Measurements from ENCODE around the gene DRG1.
"Not testable (repeated sequence)": the region's sequence is repeated elsewhere in the genome, so short reads cannot be mapped to it uniquely, and the experiment has no call there.

The DRG1 gene

DNA sequence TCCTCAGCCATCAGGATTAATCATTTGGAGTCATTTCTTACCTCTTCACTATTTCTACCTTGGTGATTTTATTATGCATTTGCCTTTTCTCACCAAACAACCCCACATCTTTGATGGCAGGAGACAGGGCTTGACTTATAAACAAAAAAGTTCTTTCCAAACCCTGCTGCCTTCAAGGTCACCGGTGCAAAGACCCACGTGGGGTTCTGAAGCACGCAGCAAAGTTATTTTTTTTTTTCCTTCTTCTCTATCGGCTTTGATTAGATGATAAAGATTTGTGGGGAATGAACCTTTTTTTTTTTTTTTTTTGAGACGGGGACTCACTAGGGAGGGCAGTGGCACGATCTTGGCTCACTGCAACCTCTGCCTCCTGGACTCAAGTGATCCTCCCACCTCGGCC, 44.1 kb downstream of the DRG1 start:
- no peak for DNase-seq

- no peak for DNase-seq
Observed at GRCh38 chr22:31445642-31446041, 46.2 kb downstream of the DRG1 start.

- no peak for DNase-seq
Observed at GRCh38 chr22:31446208-31446607, 46.8 kb downstream of the DRG1 start.

DNA sequence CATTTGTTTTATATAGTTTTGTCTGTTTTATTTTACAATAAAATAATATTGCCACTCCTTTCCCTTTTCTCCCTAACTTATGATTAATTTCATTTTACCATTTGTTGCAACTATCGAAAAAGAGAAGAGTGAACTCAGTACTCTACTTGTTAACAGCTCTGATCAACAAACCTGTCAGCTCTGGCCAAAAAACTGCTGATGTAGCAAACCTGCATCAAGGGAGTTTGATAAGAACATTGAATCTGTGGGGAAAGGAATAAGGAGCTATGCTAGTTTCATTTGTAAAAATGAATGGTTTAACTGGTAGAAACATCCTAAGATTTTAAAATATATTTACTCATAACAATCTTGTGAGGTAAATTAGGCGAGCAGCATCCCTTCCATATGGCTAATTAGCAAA, 47.4 kb downstream of the DRG1 start:
- no peak for DNase-seq

GRCh38 chr22:31447337-31447736, 47.9 kb downstream of the DRG1 start:
- no peak for DNase-seq

GRCh38 chr22:31448382-31448781, 49.0 kb downstream of the DRG1 start:
- DNase-seq, result no peak

DNA sequence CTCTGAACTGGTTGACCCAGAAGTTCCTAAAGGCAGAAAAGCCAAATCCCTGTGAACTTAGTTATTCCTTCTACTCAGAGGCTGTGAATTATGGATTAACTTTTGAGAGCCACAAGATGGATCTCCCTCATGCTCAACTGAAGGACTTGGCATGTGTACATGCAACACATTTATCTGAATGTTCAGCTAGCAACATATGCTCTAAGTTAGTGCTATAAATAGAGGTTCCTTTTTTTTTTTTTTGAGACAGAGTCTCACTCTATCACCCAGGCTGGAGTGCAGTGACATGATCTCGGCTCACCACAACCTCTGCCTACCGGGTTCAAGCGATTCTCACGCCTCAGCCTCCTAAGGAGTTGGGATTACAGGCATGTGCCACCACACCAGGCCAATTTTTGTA, 50.1 kb downstream of the DRG1 start:
- DNase-seq, result no peak

- no peak for DNase-seq
Observed at GRCh38 chr22:31451709-31452571, 52.5 kb downstream of the DRG1 start.

- DNase-seq, result no peak
Observed at GRCh38 chr22:31461699-31462098, 62.3 kb downstream of the DRG1 start.

DNA sequence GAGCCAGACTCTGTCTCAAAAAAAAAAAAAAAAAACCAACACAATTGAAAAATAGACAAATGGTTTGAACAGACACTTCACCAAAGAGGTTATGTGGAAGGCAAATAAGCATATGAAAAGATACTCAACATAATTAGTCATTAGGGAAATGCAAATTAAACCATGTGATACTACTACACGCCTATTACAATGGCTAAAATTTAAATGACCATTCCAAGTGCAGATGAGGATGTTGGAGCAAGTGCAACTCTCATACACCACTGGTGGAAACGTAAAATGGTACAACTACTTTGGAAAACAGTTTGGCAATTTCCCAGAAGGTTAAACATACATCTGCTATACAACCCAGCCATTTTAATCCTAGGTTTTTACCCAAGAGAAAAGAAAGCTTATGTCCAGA, 65.9 kb downstream of the DRG1 start:
- no peak for DNase-seq

DNA sequence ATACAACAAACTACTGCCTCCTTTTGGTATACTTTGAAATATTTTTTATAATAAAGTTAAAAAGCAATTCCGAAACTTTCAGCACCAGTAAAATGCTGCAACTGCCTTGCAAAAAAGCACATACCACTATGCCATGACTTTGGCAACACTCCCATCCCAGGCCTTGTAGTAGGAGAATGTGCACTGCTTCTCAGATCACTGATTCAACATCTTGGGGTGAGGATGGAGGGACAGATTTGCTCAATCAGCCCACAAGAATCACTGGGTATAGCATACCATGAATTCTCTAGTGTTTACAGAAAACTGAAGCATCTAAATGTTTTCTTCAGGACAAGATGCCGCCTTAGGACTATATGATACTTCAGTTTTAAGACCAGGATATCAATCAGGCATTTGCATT, 75.3 kb downstream of the DRG1 start:
- no peak for DNase-seq

DNA sequence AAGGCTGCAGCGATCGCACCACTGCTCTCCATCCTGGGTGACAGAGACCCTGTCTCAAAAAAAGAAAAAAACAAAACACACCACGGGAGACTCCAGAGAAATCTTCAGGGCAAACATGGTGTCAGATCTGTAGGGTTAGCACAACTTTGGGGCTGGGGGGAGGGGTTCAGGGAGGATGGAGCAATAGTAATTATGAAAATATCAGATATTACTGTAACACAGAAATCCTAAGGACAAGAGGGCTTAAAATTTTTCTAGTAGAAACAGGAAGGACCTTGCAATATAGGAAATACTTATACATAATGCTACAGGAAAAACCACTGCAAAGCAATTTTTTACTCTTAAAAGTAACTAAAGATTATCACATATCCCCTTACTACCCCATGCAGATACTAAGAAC, 76.4 kb downstream of the DRG1 start:
- DNase-seq, result no peak

- DNase-seq, result no peak
Observed at GRCh38 chr22:31477329-31477728, 77.9 kb downstream of the DRG1 start.

DNA sequence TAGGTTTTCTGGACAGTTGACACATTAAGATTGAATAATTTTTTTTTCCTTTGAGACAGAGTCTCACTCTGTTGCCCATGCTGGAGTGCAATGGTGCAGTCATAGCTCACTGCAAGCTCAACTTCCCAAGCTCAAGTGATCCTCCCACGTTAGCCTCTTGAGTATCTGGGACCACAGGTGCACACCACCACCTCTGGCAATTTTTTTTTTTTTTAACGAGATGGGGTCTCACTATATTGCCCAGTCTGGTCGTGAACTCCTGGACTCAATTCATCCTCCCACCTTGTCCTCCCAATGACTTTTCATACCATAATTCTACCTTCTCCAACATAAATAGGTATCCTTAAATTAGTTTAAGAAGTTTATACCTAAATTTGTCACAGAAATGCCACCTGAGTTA, 81.7 kb downstream of the DRG1 start:
- DNase-seq, result no peak

DNA sequence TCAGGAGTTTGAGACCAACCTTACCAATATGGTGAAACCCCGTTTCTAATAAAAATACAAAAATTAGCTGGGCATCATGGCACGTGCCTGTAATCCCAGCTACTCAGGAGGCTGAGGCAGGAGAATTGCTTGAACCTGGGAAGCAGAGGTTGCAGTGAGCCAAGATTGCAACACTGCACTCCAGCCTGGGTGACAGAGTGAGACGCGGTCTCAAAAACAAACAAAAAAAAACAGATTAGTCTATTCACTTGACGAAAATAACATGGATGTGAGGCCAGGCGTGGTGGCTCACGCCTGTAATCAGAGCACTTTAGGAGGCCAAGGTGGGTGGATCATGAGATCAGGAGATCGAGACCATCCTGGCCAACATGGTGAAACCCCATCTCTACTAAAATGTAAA, 83.1 kb downstream of the DRG1 start:
- DNase-seq, result not testable (repeated sequence)
